OCI-LY3 (cell line): Measurements from ENCODE around the gene MSMB.

Experiments
- H2AFZ ChIP-seq: fragments of 200-600, 300-600 bp; shearing (Covaris generic); 2 replicates; pipeline ENCODE4 v1.6.0; 2014; ENCODE audit warnings: antibody characterized with exemption, low read depth, low read length
- H3K27ac ChIP-seq: fragments of 200-600, 300-600 bp; sonication (generic); 2 replicates; pipeline ENCODE4 v1.5.1; 2014; ENCODE audit warnings: mild to moderate bottlenecking, low read length, moderate library complexity, mixed read lengths
- H3K27me3 ChIP-seq: fragments of 200-600, 300-600 bp; sonication (generic); 2 replicates; pipeline ENCODE4 v1.6.1; 2014; ENCODE audit warnings: low read depth, low read length, mixed read lengths
- H3K36me3 ChIP-seq: fragments of 200-600, 300-600 bp; sonication (generic); replicated peaks from 2 replicates; pipeline ENCODE3; 2014; ENCODE audit warnings: low read depth, low read length, mixed read lengths
- H3K4me1 ChIP-seq: fragments of 300-600, 200-600 bp; sonication (generic); 2 replicates; pipeline ENCODE4 v1.6.1; 2014; ENCODE audit warnings: low read length, mixed read lengths
- H3K4me2 ChIP-seq: fragments of 200-600, 300-600 bp; sonication (generic); 2 replicates; pipeline ENCODE4 v1.6.1; 2014; ENCODE audit warnings: low read length, mixed read lengths
- H3K4me3 ChIP-seq: fragments of 300-600, 200-600 bp; sonication (generic); 2 replicates; pipeline ENCODE4 v1.5.1; 2014; ENCODE audit warnings: antibody characterized with exemption, mild to moderate bottlenecking, low read length, moderate library complexity
- H3K79me2 ChIP-seq: fragments of 300-600, 200-600 bp; shearing (Covaris generic); 2 replicates; pipeline ENCODE4 v1.6.1; 2014; ENCODE audit warnings: mild to moderate bottlenecking, low read length, mixed read lengths
- H3K9ac ChIP-seq: fragments of 300-600, 200-600 bp; shearing (Covaris generic); 2 replicates; pipeline ENCODE4 v1.6.0; 2014; ENCODE audit warnings: mild to moderate bottlenecking, low read length, moderate library complexity
- H3K9me3 ChIP-seq: fragments of 200-600, 300-600 bp; shearing (Covaris generic); 2 replicates; pipeline ENCODE4 v1.6.1; 2014; ENCODE audit warnings: low read length, mixed read lengths; ENCODE audit not compliant: insufficient read depth
- H4K20me1 ChIP-seq: fragments of 200-600, 300-600 bp; sonication (generic); 2 replicates; pipeline ENCODE4 v1.6.1; 2016; ENCODE audit warnings: low read length, mixed read lengths; ENCODE audit not compliant: insufficient read depth
- CTCF ChIP-seq: fragments of 200-600, 300-600 bp; sonication (generic); IDR thresholded peaks from 2 replicates; pipeline ENCODE4 v1.5.1; 2014; ENCODE audit warnings: antibody characterized with exemption, low read length, low read depth
- EZH2phosphoT487 ChIP-seq: fragments of 200-600 bp; shearing (Covaris generic); IDR thresholded peaks from 2 replicates; pipeline ENCODE4 v1.6.1; 2018; ENCODE audit warnings: antibody characterized with exemption, mixed run types, low read depth

MSMB gene

GRCh38 chr10:46077731-46078413, 31.8 kb upstream of the MSMB start:
- Histone ChIP-seq H2AFZ (no peak overlapping the region), H3K79me2 (no peaks in the 10 kb centered on the region), H3K4me2 (no peak overlapping the region), H3K36me3 (no peaks in the 10 kb centered on the region), H3K4me1 (no peaks in the 10 kb centered on the region), H3K9me3 (no peaks in the 10 kb centered on the region), H3K27ac (no peak overlapping the region), H3K27me3 (no peaks in the 10 kb centered on the region), H3K9ac (no peak overlapping the region), H4K20me1 (no peaks in the 10 kb centered on the region), H3K4me3 (no peak overlapping the region)
- TF ChIP-seq EZH2phosphoT487 (no peak), CTCF (no peak)

GRCh38 chr10:46077141-46077554, 31.1 kb upstream of the MSMB start:
- Histone ChIP-seq H2AFZ (no peak overlapping the region), H3K79me2 (no peaks in the 10 kb centered on the region), H3K4me2 (no peak overlapping the region), H3K4me3 (no peak overlapping the region), H3K9me3 (no peaks in the 10 kb centered on the region), H3K9ac (no peak overlapping the region), H4K20me1 (no peaks in the 10 kb centered on the region), H3K27me3 (no peaks in the 10 kb centered on the region), H3K27ac (no peak overlapping the region), H3K36me3 (no peaks in the 10 kb centered on the region), H3K4me1 (no peaks in the 10 kb centered on the region)
- TF ChIP-seq EZH2phosphoT487, result no peak
- TF ChIP-seq CTCF, result no peak

GRCh38 chr10:46075869-46076268, 29.8 kb upstream of the MSMB start:
- no peaks in the 10 kb centered on the region for H3K79me2 ChIP-seq
- no peak overlapping the region for H2AFZ ChIP-seq
- no peak overlapping the region for H3K27ac ChIP-seq
- no peak overlapping the region for H3K4me2 ChIP-seq
- no peak overlapping the region for H3K4me3 ChIP-seq
- no peaks in the 10 kb centered on the region for H4K20me1 ChIP-seq
- TF ChIP-seq EZH2phosphoT487 (no peak), CTCF (no peak)
- H3K36me3 ChIP-seq, result no peaks in the 10 kb centered on the region
- H3K4me1 ChIP-seq, result no peaks in the 10 kb centered on the region
- no peak overlapping the region for H3K9ac ChIP-seq
- H3K9me3 ChIP-seq, result no peaks in the 10 kb centered on the region
- no peaks in the 10 kb centered on the region for H3K27me3 ChIP-seq

GRCh38 chr10:46074196-46074946, 28.3 kb upstream of the MSMB start:
- H3K4me2 ChIP-seq, result no peak overlapping the region
- no peaks in the 10 kb centered on the region for H3K27me3 ChIP-seq
- H3K9me3 ChIP-seq, result no peaks in the 10 kb centered on the region
- H3K27ac ChIP-seq, result no peak overlapping the region
- no peaks in the 10 kb centered on the region for H3K36me3 ChIP-seq
- no peaks in the 10 kb centered on the region for H3K4me1 ChIP-seq
- no peak overlapping the region for H3K4me3 ChIP-seq
- H2AFZ ChIP-seq, result no peak overlapping the region
- TF ChIP-seq CTCF (no peak), EZH2phosphoT487 (no peak)
- H4K20me1 ChIP-seq, result no peaks in the 10 kb centered on the region
- no peak overlapping the region for H3K9ac ChIP-seq
- no peaks in the 10 kb centered on the region for H3K79me2 ChIP-seq
